HL-60 (cell line): ENCODE results near the gene MIOX.

Experiments used
- DNase-seq, 2 experiments: peaks; one replicate each; pipeline ENCODE4 v3.0.0-alpha.2; 2010 to 2020; ENCODE audit warnings: low read depth in 1 of 2, low spot score in 1 of 2
- H3K27ac ChIP-seq: fragments of 250-450 bp; sonication (Bioruptor Pico); replicated peaks from 2 replicates; pipeline ENCODE4 v1.5.1; 2020; ENCODE audit warnings: mild to moderate bottlenecking, moderate library complexity
- H3K27me3 ChIP-seq: fragments of 250-450 bp; sonication (Bioruptor Pico); 2 replicates; pipeline ENCODE4 v1.5.1; 2021; ENCODE audit warnings: mild to moderate bottlenecking, moderate library complexity; ENCODE audit not compliant: insufficient read depth, poor library complexity, severe bottlenecking
- H3K4me3 ChIP-seq: replicated peaks from 2 replicates; pipeline ENCODE4 v1.5.1; 2011; ENCODE audit warnings: mild to moderate bottlenecking, control low read depth, low read length; ENCODE audit not compliant: insufficient read depth
- CTCF ChIP-seq: IDR thresholded peaks from one replicate; pipeline ENCODE4 v1.5.1; 2011; ENCODE audit warnings: low read length, control low read depth, inconsistent platforms; ENCODE audit not compliant: insufficient read depth
- GABPA ChIP-seq: IDR thresholded peaks from 2 replicates; pipeline ENCODE4 v1.6.1; 2012; ENCODE audit warnings: low read depth
- POLR2AphosphoS5 ChIP-seq: IDR thresholded peaks from 2 replicates; pipeline ENCODE4 v1.6.1; 2012; ENCODE audit warnings: low read depth
- REST ChIP-seq: IDR thresholded peaks from 2 replicates; pipeline ENCODE4 v1.6.1; 2012; ENCODE audit warnings: low read depth; ENCODE audit not compliant: insufficient replicate concordance
- SPI1 ChIP-seq: IDR thresholded peaks from 2 replicates; pipeline ENCODE4 v1.6.1; 2012; ENCODE audit warnings: low read depth, mild to moderate bottlenecking, borderline replicate concordance

MIOX gene

GRCh38 chr22:50490531-50491308 lies 4.1 kb downstream of the MIOX start:
- peak; percentile 42; the same call in 1 of the 2 replicates for TF ChIP-seq SPI1
- TF ChIP-seq POLR2AphosphoS5 = no peak
- no peak for TF ChIP-seq REST
- TF ChIP-seq CTCF = no peak
- TF ChIP-seq GABPA = no peak
- DNase-seq = peak in 1 of 2 experiments; percentile 53
- H3K4me3 ChIP-seq = no peak overlapping the region
- no peak overlapping the region for H3K27ac ChIP-seq
- no peaks in the 10 kb centered on the region for H3K27me3 ChIP-seq

- Histone ChIP-seq H3K27me3 (no peaks in the 10 kb centered on the region), H3K27ac (no peak overlapping the region), H3K4me3 (no peak overlapping the region)
- TF ChIP-seq POLR2AphosphoS5 (no peak), REST (no peak), GABPA (no peak), CTCF (no peak), SPI1 (no peak)
- DNase-seq = no peak
Measured at GRCh38 chr22:50497093-50497492, 10.4 kb downstream of the MIOX start.

GRCh38 chr22:50498322-50498890 lies 11.7 kb downstream of the MIOX start:
- H3K27ac ChIP-seq = no peak overlapping the region
- no peaks in the 10 kb centered on the region for H3K27me3 ChIP-seq
- H3K4me3 ChIP-seq = no peak overlapping the region
- TF ChIP-seq CTCF = peak; percentile 78
- no peak for TF ChIP-seq POLR2AphosphoS5
- TF ChIP-seq GABPA = no peak
- peak; percentile 85 for TF ChIP-seq REST
- peak in 1 of 2 experiments; percentile 74 for DNase-seq
